OCI-LY3 (cell line): ENCODE measurements around the gene DFFA.

Experiments
- EZH2phosphoT487 ChIP-seq: fragments of 200-600 bp; shearing (Covaris generic); IDR thresholded peaks from 2 replicates; pipeline ENCODE4 v1.6.1; 2018; ENCODE audit warnings: antibody characterized with exemption, mixed run types, low read depth
- TF ChIP-seq, protein P1 (sequence below): fragments of 200-600, 300-600 bp; sonication (generic); IDR thresholded peaks from 2 replicates; pipeline ENCODE4 v1.5.1; 2014; ENCODE audit warnings: antibody characterized with exemption, low read length, low read depth

DNA sequence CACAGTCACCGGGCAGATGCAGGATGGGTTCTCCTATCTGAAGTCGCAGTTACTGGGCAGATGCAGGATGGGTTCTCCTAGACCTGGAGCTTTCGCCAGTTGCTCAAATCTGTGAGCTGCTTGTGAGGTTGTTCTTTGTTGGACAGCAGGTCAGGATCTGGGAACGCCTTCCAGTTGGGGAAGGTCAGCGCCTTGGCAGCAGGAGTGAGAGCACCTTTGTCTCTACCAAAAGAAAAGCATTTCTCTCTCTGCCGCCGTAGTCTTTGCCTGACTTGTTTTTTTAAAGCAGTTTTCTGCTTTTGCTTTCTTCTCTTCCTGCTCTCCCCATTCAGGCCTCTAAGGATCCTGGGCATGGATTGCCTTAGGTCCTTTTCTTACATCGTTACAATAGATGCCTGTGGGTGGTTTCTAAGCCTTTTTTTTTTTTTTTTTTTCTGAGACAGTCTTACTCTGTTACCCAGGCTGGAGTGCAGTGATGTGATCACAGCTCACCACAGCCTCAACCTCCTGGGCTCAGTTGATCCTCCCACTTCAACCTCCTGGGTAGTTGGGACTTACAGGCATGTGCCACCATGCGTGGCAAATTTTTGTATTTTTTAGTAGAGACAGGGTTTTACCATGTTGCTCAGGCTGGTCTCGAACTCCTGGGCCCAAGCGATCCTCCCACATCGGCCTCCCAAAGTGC, 18.1 kb upstream of the DFFA start:
- TF ChIP-seq EZH2phosphoT487: no peak
- TF ChIP-seq, protein P1, sequence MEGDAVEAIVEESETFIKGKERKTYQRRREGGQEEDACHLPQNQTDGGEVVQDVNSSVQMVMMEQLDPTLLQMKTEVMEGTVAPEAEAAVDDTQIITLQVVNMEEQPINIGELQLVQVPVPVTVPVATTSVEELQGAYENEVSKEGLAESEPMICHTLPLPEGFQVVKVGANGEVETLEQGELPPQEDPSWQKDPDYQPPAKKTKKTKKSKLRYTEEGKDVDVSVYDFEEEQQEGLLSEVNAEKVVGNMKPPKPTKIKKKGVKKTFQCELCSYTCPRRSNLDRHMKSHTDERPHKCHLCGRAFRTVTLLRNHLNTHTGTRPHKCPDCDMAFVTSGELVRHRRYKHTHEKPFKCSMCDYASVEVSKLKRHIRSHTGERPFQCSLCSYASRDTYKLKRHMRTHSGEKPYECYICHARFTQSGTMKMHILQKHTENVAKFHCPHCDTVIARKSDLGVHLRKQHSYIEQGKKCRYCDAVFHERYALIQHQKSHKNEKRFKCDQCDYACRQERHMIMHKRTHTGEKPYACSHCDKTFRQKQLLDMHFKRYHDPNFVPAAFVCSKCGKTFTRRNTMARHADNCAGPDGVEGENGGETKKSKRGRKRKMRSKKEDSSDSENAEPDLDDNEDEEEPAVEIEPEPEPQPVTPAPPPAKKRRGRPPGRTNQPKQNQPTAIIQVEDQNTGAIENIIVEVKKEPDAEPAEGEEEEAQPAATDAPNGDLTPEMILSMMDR: no peak
